Hepatocyte (in vitro differentiated cells): ENCODE results near the gene HLA-DRB1. TPM values are rescaled to one million over a fixed set of nuclear protein-coding genes. Genes with fewer than 3 reads are reported as not detected.
"Not testable (repeated sequence)": the region's sequence is repeated elsewhere in the genome, so short reads cannot be mapped to it uniquely, and the experiment has no call there.

Source experiments
- DNase-seq: peaks from one replicate; pipeline ENCODE4 v3.0.0-alpha.2; 2016; ENCODE audit warnings: low spot score
- H2AFZ ChIP-seq: fragments of 200-600 bp; sonication (generic); 2 replicates; pipeline ENCODE4 v1.6.0; 2016; ENCODE audit warnings: antibody characterized with exemption, mild to moderate bottlenecking
- H3K27ac ChIP-seq: fragments of 200-600 bp; sonication (generic); 2 replicates; pipeline ENCODE4 v1.5.1; 2016; ENCODE audit warnings: mild to moderate bottlenecking
- H3K27me3 ChIP-seq: fragments of 200-600 bp; sonication (generic); 2 replicates; pipeline ENCODE4 v1.6.1; 2016
- H3K36me3 ChIP-seq: fragments of 200-600 bp; sonication (generic); replicated peaks from 2 replicates; pipeline ENCODE4 v1.5.1; 2016; ENCODE audit warnings: low read depth; ENCODE audit not compliant: insufficient read depth
- H3K4me1 ChIP-seq: fragments of 200-600 bp; sonication (generic); 2 replicates; pipeline ENCODE4 v1.5.1; 2016; ENCODE audit warnings: mild to moderate bottlenecking, moderate library complexity; ENCODE audit not compliant: insufficient read depth
- H3K4me2 ChIP-seq: fragments of 200-600 bp; sonication (generic); 2 replicates; pipeline ENCODE4 v1.6.0; 2016
- H3K4me3 ChIP-seq: fragments of 200-600 bp; sonication (generic); 2 replicates; pipeline ENCODE4 v1.5.1; 2016; ENCODE audit warnings: mild to moderate bottlenecking
- H3K79me2 ChIP-seq: fragments of 200-600 bp; sonication (generic); 2 replicates; pipeline ENCODE4 v1.6.0; 2017; ENCODE audit warnings: mild to moderate bottlenecking
- H3K9me2 ChIP-seq: fragments of 200-600 bp; sonication (generic); replicated peaks from 2 replicates; pipeline ENCODE4 v1.6.0; 2017; ENCODE audit warnings: mild to moderate bottlenecking; ENCODE audit not compliant: insufficient read depth
- H3K9me3 ChIP-seq: fragments of 200-600 bp; sonication (generic); 2 replicates; pipeline ENCODE4 v1.5.1; 2016; ENCODE audit warnings: low read depth, mild to moderate bottlenecking
- H4K20me1 ChIP-seq: fragments of 200-600 bp; sonication (generic); 2 replicates; pipeline ENCODE4 v1.6.0; 2016; ENCODE audit warnings: mild to moderate bottlenecking; ENCODE audit not compliant: insufficient read depth, poor library complexity, severe bottlenecking
- EZH2 ChIP-seq: fragments of 200-600 bp; sonication (generic); IDR thresholded peaks from 2 replicates; pipeline ENCODE4 v1.6.1; 2016; ENCODE audit warnings: antibody characterized with exemption, mild to moderate bottlenecking, borderline replicate concordance
- EZH2phosphoT487 ChIP-seq: fragments of 200-600 bp; sonication (generic); IDR thresholded peaks from one replicate; pipeline ENCODE4 v1.6.1; 2018; ENCODE audit warnings: antibody characterized with exemption, mild to moderate bottlenecking, low read depth, moderate library complexity; ENCODE audit not compliant: unreplicated experiment, severe bottlenecking
- WGBS: methylation state at CpG from one replicate; pipeline ENCODE4 v1.1.6; 2016; ENCODE audit warnings: low lambda C conversion rate; ENCODE audit errors: missing lambda C conversion rate; 5-methylcytosine and 5-hydroxymethylcytosine counted together
- polyA plus RNA-seq: library from polyadenylated mRNA; unstranded; fragments of >200 nt; fragmentation: Nextera tagmentation; extraction: Ambion mirVana; gene quantifications from 2 replicates; pipeline ENCODE4 v1.2.1, GENCODE V29; 2016
- total RNA-seq: library from RNA; depleted of rRNA; stranded (reverse); fragments of >200 nt; gene quantifications from 2 replicates; pipeline ENCODE4 v1.2.3, GENCODE V29; 2014
- TF ChIP-seq, protein P1 (sequence below): fragments of 200-600 bp; sonication (generic); IDR thresholded peaks from 2 replicates; pipeline ENCODE4 v1.5.1; 2016; ENCODE audit warnings: antibody characterized with exemption, mild to moderate bottlenecking; ENCODE audit not compliant: poor library complexity

The HLA-DRB1 gene
- total and polyA plus RNA-seq, 2 experiments from 2014 or later = 59.1 to 72.9 TPM

DNA sequence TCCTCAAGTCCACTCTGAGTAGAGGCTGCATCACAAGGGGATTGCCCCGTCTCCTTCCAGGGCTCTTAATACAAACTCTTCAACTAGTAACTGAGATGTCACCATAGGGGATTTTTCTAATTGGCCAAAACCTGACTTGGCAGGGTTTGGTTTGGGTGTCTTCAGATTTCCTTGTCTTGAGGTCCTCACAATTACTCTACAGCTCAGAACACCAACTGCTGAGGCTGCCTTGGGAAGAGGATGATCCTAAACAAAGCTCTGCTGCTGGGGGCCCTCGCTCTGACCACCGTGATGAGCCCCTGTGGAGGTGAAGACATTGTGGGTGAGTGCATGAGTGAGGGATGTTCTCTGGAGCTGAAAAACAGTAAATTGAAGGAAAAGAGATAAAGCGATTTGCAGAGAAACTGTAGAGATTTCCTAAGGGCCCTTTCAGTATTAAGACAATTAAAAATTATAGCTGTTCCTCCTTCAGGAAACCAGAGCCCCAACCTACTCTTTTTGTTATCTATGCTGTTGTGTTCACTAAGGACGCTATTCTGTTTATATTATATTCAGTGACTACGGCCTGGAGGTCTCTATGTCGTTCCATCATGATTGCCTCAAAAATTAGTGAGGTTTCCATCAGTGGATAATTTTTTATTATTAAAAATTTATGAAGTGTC is 47.7 kb upstream of the HLA-DRB1 start, which contains the start of gene HLA-DQA1:
Gene HLA-DQA1, plus strand, starts transcription at position 188 of the 662 bp plus-strand sequence. Its CDS starts 53 bp downstream, at position 241.
- Histone ChIP-seq H3K4me3 (no peak within 1 kb of the TSS), H3K4me2 (no peak within 1 kb of the TSS), H2AFZ (no peak within 1 kb of the TSS), H3K9me2 (no peaks in the 10 kb centered on the region), H3K27ac (no peak within 1 kb of the TSS), H3K9me3 (no peaks in the 10 kb centered on the region), H3K27me3 (no peaks in the 10 kb centered on the region), H3K36me3 (no peaks in the 10 kb centered on the region), H3K79me2 (no peaks in the 10 kb centered on the region), H4K20me1 (no peaks in the 10 kb centered on the region), H3K4me1 (no peaks in the 10 kb centered on the region)
- 79% methylated on average over 7 of the region's 7 CpGs for WGBS
- DNase-seq = no peak
- TF ChIP-seq EZH2 (no peak), EZH2phosphoT487 (no peak)
- TF ChIP-seq, protein P1, sequence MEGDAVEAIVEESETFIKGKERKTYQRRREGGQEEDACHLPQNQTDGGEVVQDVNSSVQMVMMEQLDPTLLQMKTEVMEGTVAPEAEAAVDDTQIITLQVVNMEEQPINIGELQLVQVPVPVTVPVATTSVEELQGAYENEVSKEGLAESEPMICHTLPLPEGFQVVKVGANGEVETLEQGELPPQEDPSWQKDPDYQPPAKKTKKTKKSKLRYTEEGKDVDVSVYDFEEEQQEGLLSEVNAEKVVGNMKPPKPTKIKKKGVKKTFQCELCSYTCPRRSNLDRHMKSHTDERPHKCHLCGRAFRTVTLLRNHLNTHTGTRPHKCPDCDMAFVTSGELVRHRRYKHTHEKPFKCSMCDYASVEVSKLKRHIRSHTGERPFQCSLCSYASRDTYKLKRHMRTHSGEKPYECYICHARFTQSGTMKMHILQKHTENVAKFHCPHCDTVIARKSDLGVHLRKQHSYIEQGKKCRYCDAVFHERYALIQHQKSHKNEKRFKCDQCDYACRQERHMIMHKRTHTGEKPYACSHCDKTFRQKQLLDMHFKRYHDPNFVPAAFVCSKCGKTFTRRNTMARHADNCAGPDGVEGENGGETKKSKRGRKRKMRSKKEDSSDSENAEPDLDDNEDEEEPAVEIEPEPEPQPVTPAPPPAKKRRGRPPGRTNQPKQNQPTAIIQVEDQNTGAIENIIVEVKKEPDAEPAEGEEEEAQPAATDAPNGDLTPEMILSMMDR = no peak

DNA sequence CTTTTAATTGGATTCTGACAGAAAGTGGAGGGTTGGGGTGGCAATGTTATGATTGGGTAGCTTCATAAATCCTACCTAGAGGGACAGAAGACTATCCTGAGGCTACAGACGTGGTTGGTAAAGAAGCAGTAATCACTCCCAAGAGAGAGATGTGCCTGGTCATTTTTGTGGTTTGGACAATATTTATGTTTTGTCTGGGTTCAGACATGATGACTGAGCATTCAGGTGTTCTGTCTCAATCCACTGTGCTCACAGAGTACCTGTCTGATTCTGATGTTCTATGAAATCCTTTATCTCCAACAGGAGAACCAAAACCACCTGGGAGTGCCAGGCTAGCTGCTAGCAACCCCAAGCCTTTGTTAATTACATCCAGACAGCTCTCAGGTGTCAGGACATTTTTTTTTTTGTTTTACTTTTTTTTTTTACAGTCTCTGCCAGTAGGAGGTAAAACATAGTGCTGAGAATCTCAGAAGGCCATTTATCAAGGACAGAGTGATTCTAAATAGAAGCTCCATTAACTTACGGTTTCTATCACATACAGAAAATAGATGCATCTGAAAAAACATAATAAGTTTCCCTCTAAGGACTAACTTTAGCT is 46.0 kb upstream of the HLA-DRB1 start:
- H3K36me3 ChIP-seq = no peaks in the 10 kb centered on the region
- no peak overlapping the region for H3K4me3 ChIP-seq
- no peak overlapping the region for H3K4me2 ChIP-seq
- H3K4me1 ChIP-seq = no peaks in the 10 kb centered on the region
- no peak for TF ChIP-seq EZH2
- 72% methylated on average over 2 of the region's 2 CpGs for WGBS
- H3K79me2 ChIP-seq = no peaks in the 10 kb centered on the region
- no peak overlapping the region for H3K27ac ChIP-seq
- no peaks in the 10 kb centered on the region for H3K9me3 ChIP-seq
- H4K20me1 ChIP-seq = no peaks in the 10 kb centered on the region
- H3K27me3 ChIP-seq = no peaks in the 10 kb centered on the region
- DNase-seq = no peak
- no peak overlapping the region for H2AFZ ChIP-seq
- no peaks in the 10 kb centered on the region for H3K9me2 ChIP-seq

DNA sequence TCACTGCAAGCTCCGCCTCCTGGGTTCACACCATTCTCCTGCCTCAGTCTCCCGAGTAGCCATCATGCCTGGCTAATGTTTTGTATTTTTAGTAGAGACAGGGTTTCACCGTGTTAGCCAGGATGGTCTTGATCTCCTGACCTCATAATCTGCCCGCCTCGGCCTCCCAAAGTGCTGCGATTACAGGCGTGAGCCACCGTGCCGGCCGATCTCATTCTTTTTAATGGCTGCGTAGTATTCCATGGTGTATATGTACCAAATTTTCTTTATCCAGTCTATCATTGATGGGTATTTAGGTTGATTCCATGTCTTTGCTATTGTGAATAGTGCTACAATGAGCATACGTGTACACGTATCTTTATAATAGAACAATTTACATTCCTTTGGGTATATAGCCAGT is 40.1 kb upstream of the HLA-DRB1 start:
- not testable (repeated sequence) for H3K9me2 ChIP-seq, DNase-seq, H3K4me2 ChIP-seq, H3K4me1 ChIP-seq, H3K27ac ChIP-seq, H3K27me3 ChIP-seq, H3K9me3 ChIP-seq, H2AFZ ChIP-seq, H4K20me1 ChIP-seq, H3K4me3 ChIP-seq, H3K79me2 ChIP-seq, H3K36me3 ChIP-seq
- 96% methylated on average over 13 of the region's 13 CpGs for WGBS

DNA sequence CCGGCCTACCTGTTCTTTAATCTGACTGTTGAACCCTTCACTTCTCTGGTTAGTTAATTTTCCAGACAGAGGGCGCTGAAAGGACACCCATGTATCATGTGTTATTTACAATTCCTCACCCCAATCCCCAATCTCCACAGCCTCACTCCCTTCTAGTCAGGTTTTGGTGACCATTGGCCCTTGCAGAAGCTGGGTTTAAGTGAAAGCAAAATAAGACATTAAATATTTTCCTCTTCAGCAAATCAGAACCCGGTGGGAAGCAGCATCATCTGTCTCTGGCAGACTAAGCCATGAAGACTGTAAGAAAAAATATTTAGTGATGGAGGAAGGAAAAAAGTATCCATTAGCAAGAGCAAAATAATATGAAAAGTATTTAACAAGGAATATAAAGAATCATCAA is 38.2 kb upstream of the HLA-DRB1 start:
- H3K4me1 ChIP-seq = no peaks in the 10 kb centered on the region
- TF ChIP-seq, protein P1 = no peak
- TF ChIP-seq EZH2 (no peak), EZH2phosphoT487 (no peak)
- no peak overlapping the region for H3K4me2 ChIP-seq
- no peaks in the 10 kb centered on the region for H4K20me1 ChIP-seq
- no peaks in the 10 kb centered on the region for H3K36me3 ChIP-seq
- no peak overlapping the region for H3K27ac ChIP-seq
- H3K4me3 ChIP-seq = no peak overlapping the region
- no peaks in the 10 kb centered on the region for H3K27me3 ChIP-seq
- 74% methylated on average over 3 of the region's 3 CpGs for WGBS
- H2AFZ ChIP-seq = no peak overlapping the region
- H3K9me2 ChIP-seq = no peaks in the 10 kb centered on the region
- no peaks in the 10 kb centered on the region for H3K9me3 ChIP-seq
- DNase-seq = peak; percentile 46
- H3K79me2 ChIP-seq = no peaks in the 10 kb centered on the region
